Measurements from ENCODE around the gene CD302. TPM values are rescaled to one million over a fixed set of nuclear protein-coding genes. Genes with fewer than 3 reads are reported as not detected.
A peak's percentile ranks its signal among the peaks of the same experiment; 100 is the strongest.

Gene CD302
- total RNA-seq, 1 donor from 2014 or later, result 109 TPM

DNA sequence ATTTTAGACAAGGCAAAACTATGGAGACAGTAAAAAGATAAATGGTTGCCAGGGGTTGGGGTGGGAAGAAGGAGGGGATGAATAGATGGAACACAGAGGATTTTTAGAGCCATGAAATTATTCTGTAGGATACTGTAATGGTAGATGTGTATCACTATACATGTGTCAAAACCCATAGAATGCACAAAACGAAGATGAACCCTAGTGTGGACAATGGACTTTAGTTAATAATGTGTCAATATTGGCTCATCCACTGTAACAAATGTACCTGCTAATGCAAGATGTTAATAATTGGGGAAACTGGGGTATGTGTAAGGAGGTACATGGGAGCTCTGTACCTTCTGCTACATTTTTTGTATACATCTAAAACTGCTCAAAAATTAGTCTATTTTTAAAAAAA, 1.8 kb upstream of the CD302 start:
- TF ChIP-seq, protein P1, sequence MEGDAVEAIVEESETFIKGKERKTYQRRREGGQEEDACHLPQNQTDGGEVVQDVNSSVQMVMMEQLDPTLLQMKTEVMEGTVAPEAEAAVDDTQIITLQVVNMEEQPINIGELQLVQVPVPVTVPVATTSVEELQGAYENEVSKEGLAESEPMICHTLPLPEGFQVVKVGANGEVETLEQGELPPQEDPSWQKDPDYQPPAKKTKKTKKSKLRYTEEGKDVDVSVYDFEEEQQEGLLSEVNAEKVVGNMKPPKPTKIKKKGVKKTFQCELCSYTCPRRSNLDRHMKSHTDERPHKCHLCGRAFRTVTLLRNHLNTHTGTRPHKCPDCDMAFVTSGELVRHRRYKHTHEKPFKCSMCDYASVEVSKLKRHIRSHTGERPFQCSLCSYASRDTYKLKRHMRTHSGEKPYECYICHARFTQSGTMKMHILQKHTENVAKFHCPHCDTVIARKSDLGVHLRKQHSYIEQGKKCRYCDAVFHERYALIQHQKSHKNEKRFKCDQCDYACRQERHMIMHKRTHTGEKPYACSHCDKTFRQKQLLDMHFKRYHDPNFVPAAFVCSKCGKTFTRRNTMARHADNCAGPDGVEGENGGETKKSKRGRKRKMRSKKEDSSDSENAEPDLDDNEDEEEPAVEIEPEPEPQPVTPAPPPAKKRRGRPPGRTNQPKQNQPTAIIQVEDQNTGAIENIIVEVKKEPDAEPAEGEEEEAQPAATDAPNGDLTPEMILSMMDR (IDR thresholded peaks at IDR 0.05), result no peak
- intact Hi-C loops (cut with DNase I), result no loop called here
- Histone ChIP-seq H3K27ac (no peak overlapping the region), H3K4me1 (peaks cover 23% of the 10 kb centered on the region), H3K9me3 (no peaks in the 10 kb centered on the region), H3K4me3 (no peak overlapping the region), H3K36me3 (no peaks in the 10 kb centered on the region), H3K27me3 (no peaks in the 10 kb centered on the region)
- DNase-seq (no peak), ATAC-seq (no peak)

DNA sequence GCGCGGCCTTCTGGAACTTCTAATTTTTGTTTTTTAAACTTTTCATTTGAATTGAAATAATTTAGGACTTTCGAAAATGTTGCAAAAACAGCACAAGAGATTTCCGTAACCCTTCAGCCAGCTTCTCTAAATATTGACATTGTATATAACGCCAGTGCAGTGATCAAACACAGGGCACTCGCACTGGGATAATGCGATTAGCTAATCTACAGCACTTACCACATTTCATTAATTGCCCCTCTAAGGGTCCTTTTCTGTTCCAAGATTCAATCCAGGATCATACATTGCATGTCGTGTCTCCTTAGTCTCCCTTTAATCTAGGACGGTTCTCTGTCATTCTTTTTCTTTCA, 343 bp upstream of the CD302 start:
- Histone ChIP-seq H3K9me3 (no peaks in the 10 kb centered on the region), H3K36me3 (no peaks in the 10 kb centered on the region), H3K27me3 (no peaks in the 10 kb centered on the region), H3K4me3 (peak overlapping the region; percentile 91), H3K4me1 (peaks cover 27% of the 10 kb centered on the region), H3K27ac (peak overlapping the region; percentile 97)
- ATAC-seq (peak; percentile 17), DNase-seq (no peak)
- TF ChIP-seq, protein P1 (IDR thresholded peaks at IDR 0.05), result no peak
- intact Hi-C loops (cut with DNase I), result no loop called here

DNA sequence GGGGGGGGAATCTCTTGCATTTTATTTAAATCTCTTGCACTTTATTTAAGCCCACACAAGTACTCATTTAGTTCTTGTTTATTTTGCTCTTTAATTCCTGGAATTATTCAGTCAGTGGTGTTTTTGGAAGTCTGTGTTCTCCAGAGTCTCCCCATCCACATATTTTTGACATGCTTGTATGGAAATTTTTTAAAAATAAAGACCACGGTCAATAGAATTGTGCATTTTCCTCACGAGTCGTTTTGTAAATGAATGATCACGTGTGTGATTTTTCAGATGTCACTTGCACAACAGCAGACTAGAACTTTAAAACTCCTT, 824 bp downstream of the CD302 start:
- Histone ChIP-seq H3K27me3 (no peaks in the 10 kb centered on the region), H3K4me1 (peaks cover 27% of the 10 kb centered on the region), H3K4me3 (peak overlapping the region; percentile 91), H3K27ac (peak overlapping the region; percentile 97), H3K36me3 (no peaks in the 10 kb centered on the region), H3K9me3 (no peaks in the 10 kb centered on the region)
- TF ChIP-seq, protein P1 (IDR thresholded peaks at IDR 0.05), result no peak
- intact Hi-C loops (cut with DNase I), result no loop called here
- no peak for DNase-seq
- ATAC-seq, result no peak

DNA sequence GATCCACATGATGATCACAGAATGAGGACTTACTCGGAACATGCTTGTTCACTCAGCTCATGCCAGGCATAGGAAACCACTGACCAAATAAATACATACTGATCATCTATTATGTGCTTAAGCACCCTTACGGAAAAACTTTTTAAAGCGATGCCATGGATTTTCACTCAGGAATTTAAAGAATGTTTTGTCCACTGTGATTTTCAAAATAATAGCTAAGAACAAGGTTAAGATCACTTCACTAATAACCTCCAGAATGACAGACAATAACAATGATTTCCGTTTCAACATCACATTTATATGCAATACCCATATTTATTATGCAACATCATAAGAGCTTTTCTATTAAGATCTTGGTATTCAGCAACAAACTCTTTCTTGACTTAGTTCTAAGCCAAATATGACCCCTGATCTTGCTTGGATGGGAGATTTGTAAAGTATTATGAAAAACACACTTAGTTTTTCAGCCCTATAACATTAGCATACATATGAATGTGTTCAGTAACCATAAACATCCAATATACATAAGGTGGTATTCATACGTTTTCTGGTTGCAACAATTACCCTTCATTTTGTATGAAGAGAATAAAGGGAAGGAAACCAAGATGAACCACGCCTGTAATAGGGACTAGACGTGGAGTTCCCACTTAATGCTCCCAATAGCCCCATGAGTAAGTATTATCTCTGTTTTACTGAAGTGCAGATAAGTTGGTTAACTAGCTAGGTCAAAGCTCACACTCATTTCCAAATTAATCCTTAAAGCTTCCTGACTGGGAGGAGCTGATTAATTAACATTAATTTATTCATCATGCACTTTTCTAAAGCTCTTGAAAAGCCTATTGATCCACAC, 1.9 kb downstream of the CD302 start:
- DNase-seq, result no peak
- peak overlapping the region; percentile 97 for H3K27ac ChIP-seq
- H3K27me3 ChIP-seq, result no peaks in the 10 kb centered on the region
- intact Hi-C loops (cut with DNase I), result no loop called here
- TF ChIP-seq, protein P1 (IDR thresholded peaks at IDR 0.05), result no peak
- peak overlapping the region; percentile 91 for H3K4me3 ChIP-seq
- H3K9me3 ChIP-seq, result no peaks in the 10 kb centered on the region
- peaks cover 34% of the 10 kb centered on the region for H3K4me1 ChIP-seq
- no peaks in the 10 kb centered on the region for H3K36me3 ChIP-seq
- peak; percentile 23 for ATAC-seq

DNA sequence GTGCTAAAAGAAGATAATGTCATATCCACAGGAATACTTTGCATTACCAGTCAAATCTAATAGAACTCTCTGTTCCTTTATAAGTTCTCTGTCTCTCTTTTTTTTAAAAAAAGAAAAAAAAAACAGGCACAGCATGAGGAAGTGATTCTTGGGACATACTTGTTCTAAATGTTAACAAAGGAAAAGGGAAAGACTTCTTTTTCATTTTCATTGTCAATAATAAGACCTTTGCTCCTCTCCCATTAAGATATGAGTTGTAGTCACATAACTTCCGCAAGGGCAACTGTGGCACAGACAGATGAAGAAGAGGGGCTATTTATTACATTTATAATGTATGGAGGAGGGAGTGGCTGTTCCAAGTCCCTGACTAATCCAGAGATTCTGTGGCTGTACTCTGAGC, 4.7 kb downstream of the CD302 start:
- no peak for DNase-seq
- Histone ChIP-seq H3K4me3 (no peak overlapping the region), H3K36me3 (no peaks in the 10 kb centered on the region), H3K27me3 (no peaks in the 10 kb centered on the region), H3K9me3 (no peaks in the 10 kb centered on the region), H3K27ac (peak overlapping the region; percentile 24), H3K4me1 (peaks cover 52% of the 10 kb centered on the region)
- intact Hi-C loops (cut with DNase I), result no loop called here
- ATAC-seq, result no peak
- TF ChIP-seq, protein P1 (IDR thresholded peaks at IDR 0.05), result no peak

Measured in upper lobe of right lung (tissue), 1 donor.